DMS 273 treated with DMSO at 0.1 percent for 48 hours (cell line): ENCODE data around the gene CAPS.
A peak's percentile ranks its signal among the peaks of the same experiment; 100 is the strongest.

ENCODE experiments used
- DNase-seq: peaks from one replicate; lab custom pipeline; 2025; lab: John Stamatoyannopoulos, UW

The CAPS gene

DNA sequence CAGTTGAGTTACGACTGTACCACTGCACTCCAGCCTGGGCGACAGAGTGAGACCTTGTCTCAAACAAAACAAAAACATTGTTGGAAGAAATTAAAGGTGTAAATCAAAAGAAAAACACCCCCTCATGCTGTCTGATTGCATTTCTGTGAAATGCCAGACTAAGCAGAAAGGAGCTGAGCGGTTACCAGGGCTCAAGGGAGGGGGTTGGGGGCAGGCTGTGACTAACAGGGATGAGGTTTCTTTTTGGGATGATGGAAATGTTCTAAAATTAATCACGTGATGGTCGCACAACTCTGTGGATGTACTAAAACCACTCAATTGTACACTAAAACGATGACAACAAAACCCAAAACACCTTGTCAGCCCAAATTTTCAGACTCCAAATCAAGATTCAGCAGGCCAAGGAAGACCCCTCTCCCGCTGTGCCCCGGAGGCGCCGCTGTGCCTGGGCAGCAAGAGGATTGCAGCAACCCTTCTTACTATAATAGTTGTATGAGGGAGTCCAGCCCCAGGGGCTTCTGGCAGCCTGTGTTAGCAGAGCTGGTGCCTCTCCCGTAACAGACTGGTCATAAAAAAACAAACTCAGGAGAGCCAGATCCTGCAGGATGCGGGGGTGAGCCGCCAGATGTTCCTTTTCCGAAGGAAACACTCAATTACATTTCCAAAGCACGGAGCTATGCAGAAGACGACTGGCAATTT, 20.9 kb downstream of the CAPS start:
- peak; percentile 77 for DNase-seq

DNA sequence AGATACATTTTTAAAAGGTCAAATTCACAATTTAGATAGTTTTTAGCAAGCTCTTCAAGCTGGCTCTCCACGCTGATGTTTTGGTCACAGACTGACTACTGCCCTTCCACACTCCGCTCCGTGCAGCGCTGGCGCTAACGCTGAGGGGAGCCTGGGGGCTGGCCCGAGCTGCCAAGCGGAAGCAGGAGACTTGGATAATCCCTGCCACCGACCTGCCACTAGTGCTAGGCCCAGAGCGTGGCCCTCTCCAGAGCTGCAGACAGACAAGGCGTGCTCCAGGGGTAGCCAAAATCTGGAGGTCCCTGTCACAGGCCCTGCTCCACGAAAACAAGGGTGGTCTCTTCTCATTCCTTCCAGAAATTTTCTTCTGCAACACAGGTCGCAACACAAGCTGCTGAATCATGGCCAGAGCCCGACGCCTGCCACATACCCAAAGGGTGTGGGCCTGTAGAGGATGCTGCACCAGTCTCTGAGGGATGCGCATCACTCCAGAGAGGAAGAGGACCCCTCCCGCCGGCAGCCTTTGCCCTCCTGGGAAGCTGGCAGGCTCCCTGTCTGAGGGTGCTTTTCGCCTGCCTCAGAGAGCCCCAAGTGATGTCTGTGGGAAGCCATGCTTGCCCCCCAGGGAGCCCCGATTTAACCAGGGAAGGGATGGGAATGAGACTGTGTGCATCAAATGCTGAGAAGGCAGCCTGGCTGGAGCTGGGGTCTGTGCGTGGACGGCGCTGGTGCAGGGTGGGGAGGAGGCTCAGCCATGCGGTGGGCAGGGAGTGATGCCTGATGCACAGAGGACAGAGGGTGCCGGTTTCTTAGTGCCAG, 21.6 kb downstream of the CAPS start:
- no peak for DNase-seq

DNA sequence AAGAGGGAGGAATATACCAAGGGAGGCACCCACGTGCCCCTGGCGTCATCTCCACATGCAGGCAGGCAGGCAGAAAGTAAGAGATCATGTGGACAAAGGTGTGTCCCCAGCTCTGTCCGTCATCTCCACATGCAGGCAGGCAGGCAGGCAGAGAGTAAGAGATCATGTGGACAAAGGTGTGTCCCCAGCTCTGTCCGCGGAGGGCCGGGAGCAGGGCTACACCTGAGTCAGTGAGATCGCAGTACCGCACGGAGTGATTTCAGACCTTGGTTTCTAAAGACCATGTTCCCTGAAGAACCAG, 22.2 kb downstream of the CAPS start:
- DNase-seq: no peak

DNA sequence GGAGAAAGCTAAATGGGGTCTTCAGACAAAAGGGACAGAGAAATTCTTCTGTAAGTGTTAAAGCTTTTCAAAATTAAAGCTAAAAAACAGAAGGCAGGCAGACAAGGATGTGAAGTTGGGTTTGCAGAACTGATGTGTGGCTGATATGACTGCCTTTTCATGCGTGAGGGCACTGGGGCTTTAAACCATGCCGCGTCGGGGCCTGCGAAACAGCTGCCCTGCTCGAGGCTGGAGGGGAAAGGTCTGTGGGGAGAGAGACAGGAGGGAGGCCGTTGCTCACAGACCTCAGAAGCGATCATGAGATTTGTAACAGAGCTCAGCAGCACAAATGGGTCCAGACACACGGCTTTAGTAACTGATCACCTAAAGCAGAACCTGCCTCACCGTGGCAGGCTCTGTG, 23.5 kb downstream of the CAPS start:
- no peak for DNase-seq

DNA sequence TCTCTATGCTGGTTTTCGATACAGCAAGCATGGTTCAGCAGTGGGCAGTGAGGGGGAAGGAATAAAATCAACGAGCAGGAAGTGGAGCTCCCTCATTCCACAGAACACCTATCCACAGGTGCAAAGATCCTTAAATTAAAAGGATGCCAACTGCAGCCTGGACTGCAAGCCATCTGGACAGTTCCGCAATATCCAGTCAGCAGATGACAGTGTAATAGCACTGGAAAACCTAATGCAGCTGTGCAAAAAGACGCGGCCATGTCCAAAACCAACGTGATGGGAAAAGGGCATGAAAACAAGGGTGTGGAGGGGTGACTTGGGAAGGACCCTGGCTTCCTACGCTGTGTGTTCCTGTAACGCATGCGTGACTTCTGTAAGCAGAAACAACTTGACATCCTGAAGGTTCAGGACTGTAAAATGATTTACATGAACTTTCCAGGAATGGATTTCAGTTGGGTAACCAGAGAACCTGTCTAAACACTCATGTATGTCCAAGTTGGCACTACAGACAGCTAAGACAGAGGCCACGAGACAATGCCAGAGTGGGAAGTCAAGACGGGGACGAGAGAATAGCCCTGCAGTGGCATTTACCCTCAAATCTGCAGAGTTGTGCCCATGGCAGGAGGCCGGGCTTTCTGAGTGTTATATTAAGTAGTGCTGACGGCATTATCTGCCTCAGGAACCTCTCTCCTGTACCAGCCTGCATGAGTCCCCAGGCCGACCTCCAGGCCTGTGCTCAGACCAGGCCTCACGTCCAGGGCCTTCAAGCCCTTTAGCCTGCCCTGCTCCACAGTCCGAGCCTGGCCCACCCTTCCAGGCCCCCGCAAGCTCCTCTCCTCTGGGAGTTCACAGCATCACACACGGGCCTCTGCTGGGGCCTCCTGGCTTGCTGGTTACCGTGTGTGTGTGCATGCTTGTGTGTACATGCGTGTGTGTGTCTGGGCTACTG, 26.5 kb downstream of the CAPS start:
- DNase-seq: no peak

DNA sequence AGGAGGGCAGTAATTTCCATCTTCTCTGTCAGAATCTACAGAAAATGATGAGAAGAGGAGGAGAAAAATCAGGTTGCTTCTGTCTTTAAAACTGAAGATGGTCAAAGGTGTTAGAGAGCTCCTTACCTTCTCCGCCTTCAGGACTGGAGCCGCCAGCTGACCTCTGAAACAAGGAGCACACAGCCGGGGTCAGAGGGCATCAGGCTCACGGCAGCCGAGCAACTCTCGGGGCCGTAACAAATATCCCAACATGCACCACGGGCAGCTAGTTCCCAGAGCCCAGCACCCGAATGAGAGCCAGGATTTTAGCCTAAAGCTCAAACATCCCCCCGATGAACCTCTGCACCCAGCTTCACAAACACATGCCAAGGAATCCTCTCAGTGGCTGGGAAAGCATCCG, 27.6 kb downstream of the CAPS start:
- DNase-seq: no peak

DNA sequence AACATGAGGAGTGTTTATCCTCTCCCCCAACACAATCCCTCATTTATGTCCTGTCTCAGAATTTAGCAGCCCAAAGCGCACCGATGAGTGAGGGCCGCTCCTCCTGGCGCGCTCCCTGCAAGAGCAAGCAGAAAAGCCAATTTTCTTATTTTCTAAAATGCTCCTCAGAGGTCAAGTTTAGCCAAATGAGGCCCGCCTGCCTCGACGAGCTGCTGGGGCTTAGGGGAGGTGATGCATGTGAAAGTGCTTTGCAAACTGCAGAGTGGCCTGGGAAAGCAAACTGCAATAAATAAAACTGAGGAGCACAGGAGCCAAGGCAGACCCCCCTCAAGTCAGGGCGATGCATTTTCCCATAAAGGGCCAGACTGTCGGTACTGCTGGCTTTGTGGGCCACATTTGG, 29.0 kb downstream of the CAPS start:
- DNase-seq: no peak

DNA sequence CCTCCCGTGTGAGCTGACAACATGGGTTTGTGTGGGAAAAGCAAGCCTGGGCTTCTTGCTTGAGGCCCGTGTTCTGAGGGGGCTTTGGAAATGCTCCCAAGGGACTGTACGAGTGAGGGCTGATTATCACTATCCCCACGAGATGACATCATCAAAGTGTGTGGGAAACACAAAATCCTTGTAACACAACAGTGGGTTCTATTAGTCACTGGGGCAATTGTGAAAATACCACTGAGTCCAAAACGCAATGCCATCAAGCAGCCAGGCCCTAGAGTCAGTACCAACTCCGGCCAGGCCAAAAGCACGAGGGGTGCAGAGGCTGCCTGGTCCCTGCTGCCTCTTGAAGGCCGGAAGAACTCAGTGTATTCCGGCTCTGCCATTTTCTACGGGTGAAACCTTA, 29.6 kb downstream of the CAPS start:
- no peak for DNase-seq

DNA sequence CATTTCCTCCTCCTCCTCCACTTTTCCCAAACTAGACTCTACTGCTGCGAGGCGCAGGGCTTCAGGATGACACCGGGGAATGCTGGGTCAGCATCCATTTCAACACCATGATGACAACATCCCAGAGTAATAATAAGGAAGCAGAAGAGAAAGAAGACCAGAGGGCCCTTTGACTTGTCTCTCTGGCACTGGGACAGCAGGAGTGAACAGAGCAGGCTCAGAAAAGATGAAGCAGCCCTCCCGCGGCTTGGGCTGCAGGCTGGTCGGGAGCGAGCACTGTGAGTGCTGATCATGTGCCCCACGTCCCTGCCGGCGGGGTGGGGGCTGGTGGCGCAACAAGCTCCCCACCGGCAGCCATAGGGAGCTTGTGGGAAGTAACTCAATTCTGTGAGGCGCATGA, 33.4 kb downstream of the CAPS start:
- DNase-seq: no peak

DNA sequence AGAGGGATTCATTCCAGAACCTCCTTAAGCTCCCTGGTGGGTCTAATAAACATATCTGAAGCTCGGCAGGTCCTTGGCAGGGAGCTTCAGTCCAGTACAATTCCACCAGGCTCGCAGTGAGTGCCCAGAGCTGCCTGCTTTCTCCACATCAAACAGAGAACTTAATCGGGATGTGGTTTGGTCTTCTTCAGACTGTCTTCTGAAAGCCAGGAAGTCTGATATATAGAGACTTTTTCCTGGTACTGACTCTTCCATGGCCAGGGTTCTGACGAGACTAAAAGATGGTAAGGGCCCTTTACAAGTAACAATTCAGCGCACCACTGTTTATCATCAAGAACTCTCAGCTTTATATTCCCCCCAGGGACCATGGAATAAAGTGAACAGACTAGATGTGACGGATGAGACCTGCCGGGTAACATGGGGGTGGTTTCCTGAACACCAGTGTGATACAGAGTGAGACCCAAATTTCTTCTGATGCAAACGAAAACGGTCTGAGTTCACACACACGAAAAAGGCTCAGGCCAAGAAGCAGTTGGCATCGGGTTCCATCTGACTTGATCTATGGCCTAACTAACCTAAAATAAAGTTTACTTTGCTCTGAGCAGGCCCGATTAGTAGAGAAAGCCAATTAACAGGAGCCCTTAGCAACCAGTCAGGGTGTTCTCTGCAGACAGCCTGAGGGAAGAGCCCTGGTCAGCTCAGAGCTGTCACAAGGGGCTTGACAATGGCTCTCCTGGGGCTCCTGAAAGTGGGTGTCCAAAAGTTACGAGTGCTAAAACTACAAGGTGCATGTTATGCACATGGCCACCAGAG, 34.9 kb downstream of the CAPS start:
- DNase-seq: no peak

DNA sequence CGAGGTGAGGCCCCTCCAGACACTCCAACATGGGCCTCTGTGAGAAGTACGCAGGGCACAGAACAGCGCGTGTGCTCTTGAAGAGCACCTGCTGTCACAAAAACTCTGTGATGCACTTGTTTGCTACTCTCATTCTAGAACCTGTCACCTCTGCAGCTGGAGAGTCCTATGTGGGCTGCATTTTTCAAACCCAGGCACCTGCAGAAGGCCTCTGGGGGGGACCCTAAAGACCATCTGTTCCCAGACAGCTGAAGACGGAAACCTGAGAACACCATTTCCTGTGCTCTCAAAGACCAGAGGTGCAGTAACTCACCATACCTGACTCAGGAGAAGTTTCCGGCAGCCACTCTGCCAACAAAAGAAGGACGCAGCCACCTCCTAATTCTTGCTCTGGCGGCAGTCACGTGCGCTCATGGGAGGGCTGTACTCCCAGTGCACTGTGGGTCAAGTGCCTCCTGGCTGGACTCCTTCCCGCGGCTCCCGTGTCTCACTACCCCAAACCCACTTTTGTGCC, 35.8 kb downstream of the CAPS start:
- DNase-seq: no peak

DNA sequence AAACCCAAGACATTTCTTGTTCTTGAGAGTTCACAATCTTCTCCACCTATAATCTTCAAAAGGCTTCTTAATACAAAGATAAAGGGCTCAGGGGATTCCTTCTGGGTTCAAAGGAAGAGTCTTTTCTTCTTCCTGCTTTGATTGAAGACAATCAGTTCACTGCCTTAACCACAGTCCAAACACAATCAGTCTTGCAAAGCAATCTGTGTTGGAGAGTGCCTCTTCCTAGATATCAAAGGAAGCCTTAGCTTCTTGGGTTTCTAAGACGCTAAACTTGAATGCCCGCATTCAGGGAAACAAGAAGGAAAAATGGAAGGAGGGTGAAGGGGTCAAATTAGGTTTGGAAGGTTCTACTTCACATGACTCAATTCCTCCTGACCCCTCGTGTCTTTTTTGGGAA, 36.7 kb downstream of the CAPS start:
- DNase-seq: no peak

DNA sequence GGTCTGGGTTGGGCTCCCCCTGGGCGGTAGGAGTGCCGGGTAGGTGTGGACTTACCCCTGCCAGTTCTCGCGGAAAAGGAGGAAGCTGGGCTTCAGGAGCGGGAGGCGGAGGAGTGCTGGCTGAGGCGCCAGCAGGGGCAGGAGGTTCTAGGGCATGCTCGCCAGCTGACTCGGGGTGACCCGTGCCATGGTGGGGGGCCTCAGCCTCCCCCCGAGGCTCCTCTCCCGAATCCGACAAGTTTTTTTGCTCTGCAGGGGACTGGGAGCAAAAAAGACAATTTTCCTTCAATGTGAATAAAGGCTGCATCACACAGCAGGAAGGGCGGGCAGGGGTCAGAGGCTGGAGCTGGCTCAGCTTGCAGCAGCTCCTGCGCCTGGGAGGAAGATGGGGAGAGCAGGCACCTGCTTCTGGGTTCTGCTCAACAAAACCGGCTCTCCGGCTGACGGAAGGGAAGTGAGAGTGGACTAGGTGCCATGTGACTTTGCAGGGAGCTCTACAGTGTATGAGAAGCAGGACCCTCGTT, 37.3 kb downstream of the CAPS start:
- no peak for DNase-seq

DNA sequence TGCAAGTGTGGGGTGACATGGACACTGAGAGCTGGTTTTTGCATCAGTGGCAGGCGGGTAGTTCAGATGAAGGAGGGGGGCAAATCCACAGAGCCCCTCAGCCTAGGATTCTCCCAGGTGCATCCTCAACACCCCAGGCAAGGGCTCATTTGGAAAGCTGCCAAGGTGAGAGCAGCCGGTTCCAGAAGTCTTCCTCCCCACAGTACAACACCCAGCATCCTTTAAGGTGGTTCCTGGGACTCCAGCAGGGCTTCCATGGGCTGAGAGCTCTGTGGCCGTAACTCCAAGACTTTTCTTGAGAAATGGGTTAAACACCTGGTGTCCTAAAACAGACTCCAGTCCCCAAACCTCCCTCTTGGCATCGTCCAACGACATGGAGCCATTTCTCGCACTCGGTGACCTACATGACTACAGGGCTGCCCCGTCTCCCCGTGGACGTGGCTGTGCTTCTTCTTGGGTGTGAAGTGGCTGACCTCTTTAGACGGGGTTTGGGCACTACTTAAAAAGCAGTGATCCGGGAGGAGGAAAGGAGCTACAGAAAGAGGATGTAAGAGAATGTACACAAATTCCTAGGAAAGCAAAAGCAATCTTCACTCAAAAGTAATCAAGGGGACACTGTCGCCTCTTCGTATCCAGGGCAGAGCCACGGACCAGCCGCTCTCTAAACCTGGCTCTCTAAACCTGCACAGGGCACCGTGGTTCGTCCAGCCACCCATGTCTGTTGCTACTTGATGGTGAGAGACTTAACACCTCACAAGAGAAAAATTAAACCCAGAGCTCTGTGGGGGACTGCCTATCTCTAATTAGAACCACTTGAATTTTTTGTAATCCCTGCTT, 38.4 kb downstream of the CAPS start:
- DNase-seq: no peak

DNA sequence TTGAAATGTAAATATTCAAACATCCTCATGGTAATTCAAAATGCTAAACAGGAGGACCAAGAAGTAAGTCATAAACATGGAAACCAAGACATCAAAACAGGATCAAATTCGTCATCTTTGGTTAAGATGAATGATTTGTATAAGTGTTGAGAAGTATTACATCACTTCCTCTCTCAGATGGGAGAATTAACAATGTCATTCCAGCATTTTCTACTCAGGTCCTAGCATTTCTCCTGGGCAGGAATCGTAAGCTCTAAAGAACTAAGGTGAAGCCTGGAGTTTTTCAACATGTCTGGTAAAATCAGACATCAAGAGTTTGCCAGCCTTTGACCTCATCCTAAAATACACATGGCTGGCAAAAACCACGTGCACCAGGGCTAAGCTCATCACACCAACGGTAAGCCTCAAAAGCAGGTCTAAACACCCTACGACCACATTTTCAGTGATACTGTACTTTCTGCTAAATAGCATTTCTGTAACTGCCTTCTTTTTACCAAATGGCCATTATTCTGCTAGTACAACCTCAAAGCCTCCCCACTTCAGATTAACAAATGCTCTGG, 39.1 kb downstream of the CAPS start:
- DNase-seq: no peak

DNA sequence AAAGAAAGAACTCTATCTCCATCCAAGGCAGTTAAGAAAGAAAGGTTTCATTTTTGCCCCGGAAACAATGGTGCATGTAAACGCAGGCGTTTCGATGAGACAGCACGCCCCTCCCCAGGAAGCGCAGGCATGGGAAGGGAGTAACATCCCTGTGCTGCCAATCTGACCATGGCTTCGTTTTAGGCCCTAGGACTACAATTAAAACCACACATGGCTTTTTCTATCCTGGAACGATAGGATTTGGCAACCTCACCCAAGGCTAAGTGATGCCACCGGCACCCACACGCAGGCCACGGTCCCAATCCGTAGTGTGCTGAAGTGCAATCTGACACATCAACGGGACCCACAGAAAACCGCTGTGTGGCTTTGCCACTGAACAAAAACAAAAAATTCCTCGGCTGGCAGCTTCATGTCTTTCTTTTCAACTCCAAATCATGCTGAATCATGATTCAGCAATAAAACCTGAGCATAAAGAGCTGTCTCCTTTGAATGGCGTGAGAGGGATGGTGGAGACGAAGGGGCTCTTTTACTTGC, 39.7 kb downstream of the CAPS start:
- no peak for DNase-seq

DNA sequence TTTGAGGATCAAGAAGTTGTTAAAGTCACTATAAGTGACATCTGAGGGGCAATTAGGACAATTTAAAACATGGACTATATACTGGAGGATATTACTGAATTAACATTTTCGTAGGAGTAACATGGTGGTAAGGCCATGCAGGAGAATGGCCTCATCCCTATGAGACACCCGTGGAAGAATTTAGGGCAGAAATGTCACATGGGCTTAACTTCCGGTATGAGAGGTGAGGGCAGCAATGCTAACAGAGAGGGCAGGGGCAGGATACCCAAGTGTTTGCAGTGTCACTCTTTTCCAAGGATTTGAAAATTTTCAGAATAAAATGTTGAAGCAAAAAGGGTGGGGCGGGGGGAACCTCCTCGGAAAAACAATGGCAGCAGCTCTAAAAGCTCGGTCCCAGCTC, 40.2 kb downstream of the CAPS start:
- no peak for DNase-seq

DNA sequence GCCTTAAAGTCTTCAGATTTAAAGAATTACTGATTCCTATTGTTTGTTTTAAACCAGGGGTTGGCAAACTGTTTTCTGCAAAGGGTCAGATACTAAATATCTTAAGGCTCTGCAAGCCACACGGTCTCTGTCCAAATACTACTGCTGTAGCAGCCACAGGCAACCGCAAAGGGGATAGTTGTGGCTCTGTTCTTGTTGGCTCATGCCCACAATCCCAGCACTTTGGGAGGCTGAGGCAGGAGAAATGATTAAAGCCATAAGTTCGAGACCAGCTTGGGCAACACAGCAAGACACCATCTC, 41.5 kb downstream of the CAPS start:
- no peak for DNase-seq

DNA sequence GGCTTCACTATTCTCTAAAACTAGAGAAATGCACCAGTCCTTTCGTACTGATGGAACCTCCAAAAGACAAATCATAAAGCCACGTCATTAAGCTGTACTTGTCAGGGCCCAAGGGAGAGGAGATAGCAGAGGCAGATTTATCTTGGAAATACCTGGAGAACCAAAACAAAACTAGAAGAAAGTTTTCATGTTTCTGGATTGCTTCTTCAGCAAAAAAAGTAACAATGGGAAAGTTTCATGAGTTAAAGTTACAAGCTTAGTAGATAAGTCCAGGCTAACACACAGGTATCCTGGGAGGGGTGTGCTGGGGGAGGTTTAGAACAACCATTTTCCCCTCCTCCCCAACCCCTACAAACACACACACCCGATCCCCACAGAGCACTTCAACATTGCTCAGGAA, 42.3 kb downstream of the CAPS start:
- DNase-seq: no peak

DNA sequence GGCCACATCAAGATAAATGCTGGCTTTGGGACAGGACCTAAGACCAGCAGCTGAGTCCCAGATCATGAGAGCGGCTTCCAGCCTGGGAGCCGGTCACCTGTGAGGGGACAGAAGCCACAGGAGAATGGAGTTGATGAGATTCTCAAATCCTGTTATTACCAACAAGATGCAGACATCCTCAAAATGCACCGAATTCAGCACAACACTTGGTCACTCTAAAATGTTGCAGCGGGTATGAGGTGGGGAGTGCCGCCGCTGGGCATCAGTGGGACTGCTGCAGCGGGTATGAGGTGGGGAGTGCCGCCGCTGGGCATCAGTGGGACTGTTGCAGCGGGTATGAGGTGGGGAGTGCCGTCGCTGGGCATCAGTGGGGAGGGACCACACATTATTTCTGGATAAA, 42.7 kb downstream of the CAPS start:
- no peak for DNase-seq
